BLaER1 treated with 17β-estradiol and CSF1 and Interleukin-3, amounts not matched to agents 10 nM and 100 nM (cell line): ENCODE measurements around the gene ALK.

Source experiments
- H3K27ac ChIP-seq, 11 experiments: shearing (Covaris generic); formaldehyde crosslinking; 2 replicates each; pipeline ENCODE4 v1.8.1; 2022
- H3K27me3 ChIP-seq, 11 experiments: shearing (Covaris generic); formaldehyde crosslinking; 2 replicates each; pipeline ENCODE4 v1.8.1; 2022
- H3K36me3 ChIP-seq, 11 experiments: shearing (Covaris generic); formaldehyde crosslinking; 2 replicates each; pipeline ENCODE4 v1.8.1; 2022
- H3K4me1 ChIP-seq, 10 experiments: shearing (Covaris generic); formaldehyde crosslinking; 2 replicates each; pipeline ENCODE4 v1.8.1; 2022
- H3K4me2 ChIP-seq, 11 experiments: shearing (Covaris generic); formaldehyde crosslinking; 2 replicates each; pipeline ENCODE4 v1.8.1; 2022
- H3K4me3 ChIP-seq, 10 experiments: shearing (Covaris generic); formaldehyde crosslinking; 2 replicates each; pipeline ENCODE4 v1.8.1; 2022
- H3K9ac ChIP-seq, 11 experiments: shearing (Covaris generic); formaldehyde crosslinking; 2 replicates each; pipeline ENCODE4 v1.8.1; 2022
- H3K9me3 ChIP-seq, 11 experiments: shearing (Covaris generic); formaldehyde crosslinking; replicated peaks in 1 of 11; 2 replicates each; pipeline ENCODE4 v1.8.1; 2022
- H4K20me1 ChIP-seq, 11 experiments: shearing (Covaris generic); formaldehyde crosslinking; 2 replicates each; pipeline ENCODE4 v1.8.1; 2022
- Cebpa-rat ChIP-seq, 11 experiments: shearing (Covaris generic); IDR thresholded peaks; 2 replicates each; pipeline ENCODE4 v1.8.1; 2022

The ALK gene

GRCh38 chr2:29618024-29618423 is 303.4 kb downstream of the ALK start:
- H3K4me3 ChIP-seq, result no peak overlapping the region
- H3K9me3 ChIP-seq, result no peaks in the 10 kb centered on the region
- H3K4me1 ChIP-seq, result no peaks in the 10 kb centered on the region
- H3K36me3 ChIP-seq, result no peaks in the 10 kb centered on the region
- H3K27me3 ChIP-seq, result no peaks in the 10 kb centered on the region
- no peak for TF ChIP-seq Cebpa-rat (IDR thresholded peaks at IDR 0.05)
- H4K20me1 ChIP-seq, result no peaks in the 10 kb centered on the region
- no peak overlapping the region for H3K4me2 ChIP-seq
- no peak overlapping the region for H3K27ac ChIP-seq
- no peak overlapping the region for H3K9ac ChIP-seq

GRCh38 chr2:29617351-29617750 is 304.0 kb downstream of the ALK start:
- Histone ChIP-seq H3K4me3 (no peak overlapping the region), H4K20me1 (no peaks in the 10 kb centered on the region), H3K36me3 (no peaks in the 10 kb centered on the region), H3K4me2 (no peak overlapping the region), H3K4me1 (no peaks in the 10 kb centered on the region), H3K9ac (no peak overlapping the region), H3K27me3 (no peaks in the 10 kb centered on the region), H3K27ac (no peak overlapping the region), H3K9me3 (no peaks in the 10 kb centered on the region)
- no peak for TF ChIP-seq Cebpa-rat (IDR thresholded peaks at IDR 0.05)

- H3K4me1 ChIP-seq, result no peaks in the 10 kb centered on the region
- no peak overlapping the region for H3K4me3 ChIP-seq
- TF ChIP-seq Cebpa-rat (IDR thresholded peaks at IDR 0.05), result no peak
- no peak overlapping the region for H3K9ac ChIP-seq
- H3K9me3 ChIP-seq, result 0 out of 22 replicates have a peak, but pooled peaks cover 0 to under 1% (median 0%) of the 10 kb centered on the region in 11 experiments
- no peaks in the 10 kb centered on the region for H3K36me3 ChIP-seq
- no peak overlapping the region for H3K27ac ChIP-seq
- H4K20me1 ChIP-seq, result no peaks in the 10 kb centered on the region
- H3K4me2 ChIP-seq, result no peak overlapping the region
- H3K27me3 ChIP-seq, result no peaks in the 10 kb centered on the region
Measured at GRCh38 chr2:29616569-29616968, 304.8 kb downstream of the ALK start.

GRCh38 chr2:29615841-29616240 is 305.5 kb downstream of the ALK start:
- Histone ChIP-seq H4K20me1 (no peaks in the 10 kb centered on the region), H3K36me3 (no peaks in the 10 kb centered on the region), H3K4me2 (no peak overlapping the region), H3K9ac (no peak overlapping the region), H3K4me1 (no peaks in the 10 kb centered on the region), H3K27ac (no peak overlapping the region), H3K27me3 (no peaks in the 10 kb centered on the region), H3K4me3 (no peak overlapping the region), H3K9me3 (0 out of 22 replicates have a peak, but pooled peaks cover 0 to 3% (median 0%) of the 10 kb centered on the region in 11 experiments)
- TF ChIP-seq Cebpa-rat (IDR thresholded peaks at IDR 0.05), result no peak

- H3K9ac ChIP-seq, result no peak overlapping the region
- 0 out of 22 replicates have a peak, but pooled peaks cover 0 to 3% (median 0%) of the 10 kb centered on the region in 11 experiments for H3K9me3 ChIP-seq
- H4K20me1 ChIP-seq, result no peaks in the 10 kb centered on the region
- no peaks in the 10 kb centered on the region for H3K27me3 ChIP-seq
- no peak overlapping the region for H3K27ac ChIP-seq
- no peaks in the 10 kb centered on the region for H3K36me3 ChIP-seq
- no peak for TF ChIP-seq Cebpa-rat (IDR thresholded peaks at IDR 0.05)
- no peaks in the 10 kb centered on the region for H3K4me1 ChIP-seq
- H3K4me3 ChIP-seq, result no peak overlapping the region
- no peak overlapping the region for H3K4me2 ChIP-seq
Measured at GRCh38 chr2:29615183-29615582, 306.2 kb downstream of the ALK start.

GRCh38 chr2:29614295-29614830 is 307.0 kb downstream of the ALK start:
- Histone ChIP-seq H3K27me3 (no peaks in the 10 kb centered on the region), H3K4me3 (no peak overlapping the region), H3K9ac (no peak overlapping the region), H3K36me3 (no peaks in the 10 kb centered on the region), H3K9me3 (0 out of 22 replicates have a peak, but pooled peaks cover 0 to 3% (median 0%) of the 10 kb centered on the region in 11 experiments), H3K4me2 (no peak overlapping the region), H3K27ac (no peak overlapping the region), H4K20me1 (no peaks in the 10 kb centered on the region), H3K4me1 (no peaks in the 10 kb centered on the region)
- TF ChIP-seq Cebpa-rat (IDR thresholded peaks at IDR 0.05), result no peak

GRCh38 chr2:29613792-29614266 is 307.6 kb downstream of the ALK start:
- H3K4me1 ChIP-seq, result no peaks in the 10 kb centered on the region
- no peak for TF ChIP-seq Cebpa-rat (IDR thresholded peaks at IDR 0.05)

GRCh38 chr2:29613067-29613466 is 308.3 kb downstream of the ALK start:
- 0 out of 22 replicates have a peak, but pooled peaks cover 0 to 3% (median 0%) of the 10 kb centered on the region in 11 experiments for H3K9me3 ChIP-seq
- H3K4me1 ChIP-seq, result no peaks in the 10 kb centered on the region
- no peak overlapping the region for H3K27ac ChIP-seq
- H4K20me1 ChIP-seq, result no peaks in the 10 kb centered on the region
- no peak overlapping the region for H3K4me3 ChIP-seq
- no peak overlapping the region for H3K9ac ChIP-seq
- no peak for TF ChIP-seq Cebpa-rat (IDR thresholded peaks at IDR 0.05)
- no peaks in the 10 kb centered on the region for H3K36me3 ChIP-seq
- no peaks in the 10 kb centered on the region for H3K27me3 ChIP-seq
- no peak overlapping the region for H3K4me2 ChIP-seq

More at GRCh38 chr2:29613792-29614266, 307.6 kb downstream of the ALK start:
- no peak overlapping the region for H3K27ac ChIP-seq
- H3K9me3 ChIP-seq, result 0 out of 22 replicates have a peak, but pooled peaks cover 0 to 3% (median 0%) of the 10 kb centered on the region in 11 experiments
- H3K36me3 ChIP-seq, result no peaks in the 10 kb centered on the region
- no peaks in the 10 kb centered on the region for H4K20me1 ChIP-seq
- no peak overlapping the region for H3K4me3 ChIP-seq
- no peak overlapping the region for H3K9ac ChIP-seq
- H3K4me2 ChIP-seq, result no peak overlapping the region
- no peaks in the 10 kb centered on the region for H3K27me3 ChIP-seq

- Histone ChIP-seq H3K9ac (no peak overlapping the region), H4K20me1 (no peaks in the 10 kb centered on the region), H3K27me3 (no peaks in the 10 kb centered on the region), H3K36me3 (no peaks in the 10 kb centered on the region), H3K4me3 (no peak overlapping the region), H3K9me3 (0 out of 22 replicates have a peak, but pooled peaks cover 0 to 3% (median 0%) of the 10 kb centered on the region in 11 experiments), H3K4me1 (0 out of 20 replicates have a peak, but pooled peaks cover 0 to under 1% (median 0%) of the 10 kb centered on the region in 10 experiments), H3K27ac (no peak overlapping the region), H3K4me2 (no peak overlapping the region)
- no peak for TF ChIP-seq Cebpa-rat (IDR thresholded peaks at IDR 0.05)
Measured at GRCh38 chr2:29612568-29612967, 308.8 kb downstream of the ALK start.

GRCh38 chr2:29611850-29612249 is 309.5 kb downstream of the ALK start:
- no peak for TF ChIP-seq Cebpa-rat (IDR thresholded peaks at IDR 0.05)
- H3K4me2 ChIP-seq, result no peak overlapping the region
- no peak overlapping the region for H3K9ac ChIP-seq
- H3K4me3 ChIP-seq, result no peak overlapping the region
- H3K9me3 ChIP-seq, result 0 out of 22 replicates have a peak, but pooled peaks cover 0 to 3% (median 0%) of the 10 kb centered on the region in 11 experiments
- H3K27ac ChIP-seq, result no peak overlapping the region
- no peaks in the 10 kb centered on the region for H3K36me3 ChIP-seq
- H3K4me1 ChIP-seq, result peaks cover 0 to 7% (median 0%) of the 10 kb centered on the region in 10 experiments; a peak in 7 of 20 replicates
- no peaks in the 10 kb centered on the region for H3K27me3 ChIP-seq
- no peaks in the 10 kb centered on the region for H4K20me1 ChIP-seq
